ENCODE results near the gene CBX1. TPM values are rescaled to one million over a fixed set of nuclear protein-coding genes. Genes with fewer than 3 reads are reported as not detected.

Gene CBX1
- total and polyA plus RNA-seq, 2 of the 13 experiments (the other 11 are each of a cell fraction or from before 2014, with no cell fraction given): 17.8 to 108 TPM

DNA sequence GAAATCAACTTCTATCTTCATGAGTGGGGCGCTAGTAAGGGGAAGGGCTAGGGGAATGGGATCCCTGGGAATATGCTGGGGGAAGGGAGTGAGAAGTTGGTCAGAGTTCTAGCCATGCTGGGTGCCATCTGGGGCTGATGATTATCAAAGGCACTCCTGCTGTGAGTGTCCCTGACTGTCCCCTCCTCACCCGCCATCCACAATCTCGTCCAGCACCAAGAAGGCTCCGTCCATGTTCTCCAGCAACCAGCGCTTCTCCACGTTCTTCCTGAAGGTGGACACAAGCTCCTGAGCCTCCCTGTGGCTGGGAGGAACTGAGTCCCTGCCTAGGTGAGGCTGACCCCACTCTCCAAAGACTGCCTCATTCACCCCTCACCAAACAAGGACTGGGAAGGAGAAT, 69.3 kb downstream of the CBX1 start:
- no peaks in the 10 kb centered on the region for H3K36me3 ChIP-seq (replicated peaks in 1 of 2; ENCODE audit: control insufficient read depth in 1 of 2, insufficient read depth in 2 of 2, low read length in 2 of 2)
- in situ Hi-C loops (cut with HindIII; ENCODE audit: extremely low pct_ligation_motif_present, low pct_unique_long_range_greater_than_20kb): no loop called here
- H2AFZ ChIP-seq (ENCODE audit: low read length): no peak overlapping the region
- H3K4me1 ChIP-seq (ENCODE audit: insufficient read depth, low read length): peaks cover 9% of the 10 kb centered on the region
- ChIA-PET POLR2A (interaction anchor here (1.0 kb wide), 1 partner anchor 17 kb away, joined by 6 read pairs; the partner anchor contains the start of gene NFE2L1), CTCF (ENCODE audit: low intra/inter-chr PET ratio, low total read pairs) (no interaction called here)
- DNase-seq (ENCODE audit: low spot score): no peak
- intact Hi-C loops (cut with micrococcal nuclease; ENCODE audit: unreplicated experiment): no loop called here
- BruUV-seq (replicated peaks): no TSS peak
- H3K27me3 ChIP-seq (ENCODE audit: control insufficient read depth in 1 of 2, insufficient read depth in 2 of 2, low read length in 2 of 2): peaks cover 1 to 38% of the 10 kb centered on the region in 2 experiments; a peak in 4 of 5 replicates
- H4K20me1 ChIP-seq (ENCODE audit: insufficient read depth, low read length): no peaks in the 10 kb centered on the region
- H3K27ac ChIP-seq (ENCODE audit: extremely low read length, insufficient read depth, low read length): no peak overlapping the region
- H3K4me3 ChIP-seq (replicated peaks in 1 of 3; ENCODE audit: insufficient read depth in 1 of 3, low read depth in 2 of 3, low read length in 3 of 3): no peak overlapping the region
- no peak overlapping the region for H3K9ac ChIP-seq (ENCODE audit: insufficient read depth, low read depth, low read length)
- ATAC-seq: no peak
- no peaks in the 10 kb centered on the region for H3K9me3 ChIP-seq (ENCODE audit: low read length)
- no peak for FAIRE-seq
- no peaks in the 10 kb centered on the region for H3K79me2 ChIP-seq (ENCODE audit: insufficient read depth, low read length)
- WGBS (ENCODE audit: low lambda C conversion rate): 48% methylated on average over 6 of the region's 6 CpGs
- no peak for TF ChIP-seq RARG (CRISPR knock-in tag; IDR thresholded peaks at IDR 0.05; ENCODE audit: low read depth)
- TF ChIP-seq, protein P1, sequence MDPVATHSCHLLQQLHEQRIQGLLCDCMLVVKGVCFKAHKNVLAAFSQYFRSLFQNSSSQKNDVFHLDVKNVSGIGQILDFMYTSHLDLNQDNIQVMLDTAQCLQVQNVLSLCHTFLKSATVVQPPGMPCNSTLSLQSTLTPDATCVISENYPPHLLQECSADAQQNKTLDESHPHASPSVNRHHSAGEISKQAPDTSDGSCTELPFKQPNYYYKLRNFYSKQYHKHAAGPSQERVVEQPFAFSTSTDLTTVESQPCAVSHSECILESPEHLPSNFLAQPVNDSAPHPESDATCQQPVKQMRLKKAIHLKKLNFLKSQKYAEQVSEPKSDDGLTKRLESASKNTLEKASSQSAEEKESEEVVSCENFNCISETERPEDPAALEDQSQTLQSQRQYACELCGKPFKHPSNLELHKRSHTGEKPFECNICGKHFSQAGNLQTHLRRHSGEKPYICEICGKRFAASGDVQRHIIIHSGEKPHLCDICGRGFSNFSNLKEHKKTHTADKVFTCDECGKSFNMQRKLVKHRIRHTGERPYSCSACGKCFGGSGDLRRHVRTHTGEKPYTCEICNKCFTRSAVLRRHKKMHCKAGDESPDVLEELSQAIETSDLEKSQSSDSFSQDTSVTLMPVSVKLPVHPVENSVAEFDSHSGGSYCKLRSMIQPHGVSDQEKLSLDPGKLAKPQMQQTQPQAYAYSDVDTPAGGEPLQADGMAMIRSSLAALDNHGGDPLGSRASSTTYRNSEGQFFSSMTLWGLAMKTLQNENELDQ (CRISPR knock-in tag; IDR thresholded peaks at IDR 0.05; ENCODE audit: borderline replicate concordance): no peak
- TF ChIP-seq, protein P2, sequence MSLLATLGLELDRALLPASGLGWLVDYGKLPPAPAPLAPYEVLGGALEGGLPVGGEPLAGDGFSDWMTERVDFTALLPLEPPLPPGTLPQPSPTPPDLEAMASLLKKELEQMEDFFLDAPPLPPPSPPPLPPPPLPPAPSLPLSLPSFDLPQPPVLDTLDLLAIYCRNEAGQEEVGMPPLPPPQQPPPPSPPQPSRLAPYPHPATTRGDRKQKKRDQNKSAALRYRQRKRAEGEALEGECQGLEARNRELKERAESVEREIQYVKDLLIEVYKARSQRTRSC (CRISPR knock-in tag; IDR thresholded peaks at IDR 0.05; ENCODE audit: low read depth): no peak
- no peak for TF ChIP-seq ZBTB21 (CRISPR knock-in tag; IDR thresholded peaks at IDR 0.05)
- no peak for TF ChIP-seq ZNF614 (CRISPR knock-in tag; IDR thresholded peaks at IDR 0.05; ENCODE audit: borderline replicate concordance)
- no peak for TF ChIP-seq ZFP36L1 (CRISPR knock-in tag; IDR thresholded peaks at IDR 0.05)
- no peak for TF ChIP-seq ZNF713 (CRISPR knock-in tag; IDR thresholded peaks at IDR 0.05)
- TF ChIP-seq, protein P3, sequence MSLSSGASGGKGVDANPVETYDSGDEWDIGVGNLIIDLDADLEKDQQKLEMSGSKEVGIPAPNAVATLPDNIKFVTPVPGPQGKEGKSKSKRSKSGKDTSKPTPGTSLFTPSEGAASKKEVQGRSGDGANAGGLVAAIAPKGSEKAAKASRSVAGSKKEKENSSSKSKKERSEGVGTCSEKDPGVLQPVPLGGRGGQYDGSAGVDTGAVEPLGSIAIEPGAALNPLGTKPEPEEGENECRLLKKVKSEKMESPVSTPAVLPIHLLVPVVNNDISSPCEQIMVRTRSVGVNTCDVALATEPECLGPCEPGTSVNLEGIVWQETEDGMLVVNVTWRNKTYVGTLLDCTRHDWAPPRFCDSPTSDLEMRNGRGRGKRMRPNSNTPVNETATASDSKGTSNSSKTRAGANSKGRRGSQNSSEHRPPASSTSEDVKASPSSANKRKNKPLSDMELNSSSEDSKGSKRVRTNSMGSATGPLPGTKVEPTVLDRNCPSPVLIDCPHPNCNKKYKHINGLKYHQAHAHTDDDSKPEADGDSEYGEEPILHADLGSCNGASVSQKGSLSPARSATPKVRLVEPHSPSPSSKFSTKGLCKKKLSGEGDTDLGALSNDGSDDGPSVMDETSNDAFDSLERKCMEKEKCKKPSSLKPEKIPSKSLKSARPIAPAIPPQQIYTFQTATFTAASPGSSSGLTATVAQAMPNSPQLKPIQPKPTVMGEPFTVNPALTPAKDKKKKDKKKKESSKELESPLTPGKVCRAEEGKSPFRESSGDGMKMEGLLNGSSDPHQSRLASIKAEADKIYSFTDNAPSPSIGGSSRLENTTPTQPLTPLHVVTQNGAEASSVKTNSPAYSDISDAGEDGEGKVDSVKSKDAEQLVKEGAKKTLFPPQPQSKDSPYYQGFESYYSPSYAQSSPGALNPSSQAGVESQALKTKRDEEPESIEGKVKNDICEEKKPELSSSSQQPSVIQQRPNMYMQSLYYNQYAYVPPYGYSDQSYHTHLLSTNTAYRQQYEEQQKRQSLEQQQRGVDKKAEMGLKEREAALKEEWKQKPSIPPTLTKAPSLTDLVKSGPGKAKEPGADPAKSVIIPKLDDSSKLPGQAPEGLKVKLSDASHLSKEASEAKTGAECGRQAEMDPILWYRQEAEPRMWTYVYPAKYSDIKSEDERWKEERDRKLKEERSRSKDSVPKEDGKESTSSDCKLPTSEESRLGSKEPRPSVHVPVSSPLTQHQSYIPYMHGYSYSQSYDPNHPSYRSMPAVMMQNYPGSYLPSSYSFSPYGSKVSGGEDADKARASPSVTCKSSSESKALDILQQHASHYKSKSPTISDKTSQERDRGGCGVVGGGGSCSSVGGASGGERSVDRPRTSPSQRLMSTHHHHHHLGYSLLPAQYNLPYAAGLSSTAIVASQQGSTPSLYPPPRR (CRISPR knock-in tag; IDR thresholded peaks at IDR 0.05; ENCODE audit: borderline replicate concordance): no peak
- no peak for TF ChIP-seq ZNF619 (CRISPR knock-in tag; IDR thresholded peaks at IDR 0.05)
- no peak for TF ChIP-seq ZNF33B (CRISPR knock-in tag; IDR thresholded peaks at IDR 0.05)
- no peak for TF ChIP-seq HOXA5 (CRISPR knock-in tag; IDR thresholded peaks at IDR 0.05)
- no peak for TF ChIP-seq KAT7 (CRISPR knock-in tag; IDR thresholded peaks at IDR 0.05; ENCODE audit: borderline replicate concordance)
- no peak for TF ChIP-seq TEAD2 (CRISPR knock-in tag; IDR thresholded peaks at IDR 0.05)
- TF ChIP-seq KAT2B (IDR thresholded peaks at IDR 0.05; ENCODE audit: borderline replicate concordance, low read depth, low read length): no peak
- H3K4me2 ChIP-seq (ENCODE audit: low read depth, low read length): no peak overlapping the region
